ENCODE data around the gene CELF5. TPM values are rescaled to one million over a fixed set of nuclear protein-coding genes. Genes with fewer than 3 reads are reported as not detected.

Gene CELF5
- 0.49 TPM for total RNA-seq

- no peak for DNase-seq (ENCODE audit: low spot score)
These were observed at the start of gene CELF5 for GRCh38 chr19:3224346-3225168. Gene CELF5 (plus strand): TSS chr19:3224661. CDS start chr19:3224740, 79 bp downstream.

GRCh38 chr19:3175781-3176714 is 48.4 kb upstream of the CELF5 start:
- peak; percentile 86 for DNase-seq (ENCODE audit: low spot score)

- DNase-seq (ENCODE audit: low spot score) = no peak
These were observed 47.6 kb upstream of the CELF5 start for GRCh38 chr19:3176715-3177501.

- DNase-seq (ENCODE audit: low spot score) = no peak
These were observed 46.0 kb upstream of the CELF5 start, which contains the start of gene S1PR4 for GRCh38 chr19:3178377-3178972. Gene S1PR4 (plus strand): TSS chr19:3178769. CDS start chr19:3178793, 24 bp downstream.

- DNase-seq (ENCODE audit: low spot score) = no peak
These were observed 45.3 kb upstream of the CELF5 start for GRCh38 chr19:3178973-3179738.

GRCh38 chr19:3179739-3180293 is 44.6 kb upstream of the CELF5 start:
- DNase-seq (ENCODE audit: low spot score) = no peak

- no peak for DNase-seq (ENCODE audit: low spot score)
These were observed 40.5 kb upstream of the CELF5 start for GRCh38 chr19:3183721-3184641.

GRCh38 chr19:3184847-3185460 is 39.5 kb upstream of the CELF5 start:
- DNase-seq (ENCODE audit: low spot score) = peak; percentile 78

GRCh38 chr19:3185461-3186159 is 38.9 kb upstream of the CELF5 start, which contains the start of gene NCLN:
Gene NCLN (plus strand): TSS chr19:3185930. CDS start chr19:3186031, 101 bp downstream.
- peak; percentile 95 for DNase-seq (ENCODE audit: low spot score)

GRCh38 chr19:3186160-3186688 is 38.2 kb upstream of the CELF5 start:
- no peak for DNase-seq (ENCODE audit: low spot score)

GRCh38 chr19:3186891-3187661 is 37.4 kb upstream of the CELF5 start:
- no peak for DNase-seq (ENCODE audit: low spot score)

- no peak for DNase-seq (ENCODE audit: low spot score)
These were observed 36.6 kb upstream of the CELF5 start for GRCh38 chr19:3187662-3188511.

GRCh38 chr19:3188627-3189596 is 35.5 kb upstream of the CELF5 start:
- DNase-seq (ENCODE audit: low spot score) = no peak

- DNase-seq (ENCODE audit: low spot score) = no peak
These were observed 34.6 kb upstream of the CELF5 start for GRCh38 chr19:3189702-3190469.
